SK-N-MC (cell line): ENCODE results near the gene SSC4D.

Source experiments
- EZH2 ChIP-seq: fragments of 200-600 bp; sonication (generic); IDR thresholded peaks from one replicate; pipeline ENCODE4 v1.6.1; 2017; ENCODE audit warnings: antibody characterized with exemption
- POLR2AphosphoS5 ChIP-seq: IDR thresholded peaks from 2 replicates; pipeline ENCODE4 v1.6.1; 2012; ENCODE audit warnings: mild to moderate bottlenecking, low read depth, low read length, borderline replicate concordance

DNA sequence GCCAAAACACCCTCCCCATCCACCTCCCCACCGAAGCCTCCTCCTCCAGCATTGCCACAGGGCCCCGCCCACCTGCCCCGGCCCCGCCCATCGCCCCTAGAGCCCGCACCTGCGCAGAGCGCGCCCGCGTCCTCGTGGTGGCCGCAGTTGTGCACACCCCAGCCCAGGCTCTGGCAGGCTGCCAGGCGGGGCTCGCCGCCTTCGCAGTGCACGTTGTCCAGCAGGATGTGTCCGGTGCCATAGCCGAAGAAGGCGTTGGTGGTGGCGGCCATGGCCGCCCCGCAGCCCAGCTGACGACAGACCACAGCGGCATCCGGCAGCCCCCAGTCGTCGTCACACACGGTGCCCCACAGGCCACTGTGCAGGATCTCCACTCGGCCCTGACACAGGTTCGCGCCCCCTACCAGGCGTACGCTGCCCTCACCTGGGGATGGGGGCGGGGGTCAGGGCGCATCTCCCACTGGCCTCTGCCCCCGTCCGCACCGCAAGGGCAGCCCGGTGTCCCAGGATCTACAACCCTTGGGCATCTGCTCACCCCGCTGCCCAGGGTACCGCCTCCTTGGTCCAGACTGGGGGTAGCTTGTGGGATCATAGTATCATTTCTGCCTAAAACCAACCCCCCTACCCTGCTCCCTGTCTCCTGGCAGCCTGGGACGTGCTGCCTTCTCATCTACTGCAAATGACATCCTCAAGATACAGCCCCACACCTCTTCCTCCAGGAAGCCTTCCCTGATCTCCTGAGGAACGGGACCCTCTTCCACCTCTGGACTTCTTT lies 11.9 kb downstream of the SSC4D start:
- TF ChIP-seq EZH2 (no peak), POLR2AphosphoS5 (peak; percentile 74; the same call in 1 of the 2 replicates)
